WI38 (cell line): ENCODE data around the gene TAF11L11.
"Not testable (repeated sequence)": the region's sequence is repeated elsewhere in the genome, so short reads cannot be mapped to it uniquely, and the experiment has no call there.

Experiments
- H3K4me3 ChIP-seq: 2 replicates; pipeline ENCODE4 v1.5.1; 2011; ENCODE audit warnings: low read depth, mild to moderate bottlenecking, control low read depth, low read length
- TF ChIP-seq, protein P1 (sequence below): IDR thresholded peaks from 2 replicates; pipeline ENCODE4 v1.5.1; 2012; ENCODE audit warnings: low read depth, mild to moderate bottlenecking, control low read depth, low read length

The TAF11L11 gene

DNA sequence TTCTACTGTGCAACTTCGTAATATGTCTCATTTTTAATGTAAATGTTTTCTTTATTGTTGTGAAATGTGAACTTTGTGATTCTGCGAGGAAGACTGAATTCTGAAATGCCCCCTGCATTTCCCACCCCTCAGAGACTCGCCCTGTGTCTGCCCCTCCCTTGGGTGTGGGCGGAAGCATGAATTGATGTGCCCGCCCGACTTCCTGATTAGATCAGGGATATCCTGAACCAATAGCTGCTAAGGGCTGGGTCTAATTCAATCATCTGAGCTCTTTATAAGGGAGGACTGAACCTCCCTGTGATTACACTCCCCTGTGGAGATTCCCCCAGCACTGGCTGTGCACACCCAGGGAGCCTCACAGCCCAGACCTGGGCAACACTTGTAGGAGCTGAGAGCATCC is at the start of gene TAF11L11:
Gene TAF11L11 (plus strand): TSS at position 304 of the 400 bp plus-strand sequence.
- not testable (repeated sequence) for H3K4me3 ChIP-seq

DNA sequence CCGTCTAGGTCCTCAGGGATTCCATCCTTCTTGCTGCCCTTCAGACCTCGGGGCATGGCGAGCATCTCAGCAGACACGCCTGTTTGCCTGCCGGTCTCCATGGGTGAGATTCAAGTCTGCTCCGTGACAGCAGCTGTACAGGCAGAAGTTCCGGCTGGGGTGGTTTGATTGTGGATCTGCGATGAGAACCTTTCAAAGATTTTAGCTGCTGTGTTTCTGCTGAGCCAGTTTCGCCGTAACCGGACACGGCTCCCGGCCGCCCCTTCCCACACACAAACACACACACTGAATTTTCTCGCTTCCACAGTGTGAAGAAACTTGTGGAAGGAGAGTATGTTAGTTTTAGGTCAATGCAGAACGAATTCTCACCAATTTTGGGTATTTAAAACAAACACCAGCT is 18.3 kb upstream of the TAF11L11 start, which contains the start of gene TAF11L7:
Gene TAF11L7 (minus strand): TSS at position 101 of the 400 bp plus-strand sequence.
- not testable (repeated sequence) for H3K4me3 ChIP-seq

DNA sequence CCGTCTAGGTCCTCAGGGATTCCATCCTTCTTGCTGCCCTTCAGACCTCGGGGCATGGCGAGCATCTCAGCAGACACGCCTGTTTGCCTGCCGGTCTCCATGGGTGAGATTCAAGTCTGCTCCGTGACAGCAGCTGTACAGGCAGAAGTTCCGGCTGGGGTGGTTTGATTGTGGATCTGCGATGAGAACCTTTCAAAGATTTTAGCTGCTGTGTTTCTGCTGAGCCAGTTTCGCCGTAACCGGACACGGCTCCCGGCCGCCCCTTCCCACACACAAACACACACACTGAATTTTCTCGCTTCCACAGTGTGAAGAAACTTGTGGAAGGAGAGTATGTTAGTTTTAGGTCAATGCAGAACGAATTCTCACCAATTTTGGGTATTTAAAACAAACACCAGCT is 13.1 kb upstream of the TAF11L11 start, which contains the start of gene TAF11L8:
Gene TAF11L8 (minus strand): TSS at position 101 of the 400 bp plus-strand sequence.
- H3K4me3 ChIP-seq = not testable (repeated sequence)

DNA sequence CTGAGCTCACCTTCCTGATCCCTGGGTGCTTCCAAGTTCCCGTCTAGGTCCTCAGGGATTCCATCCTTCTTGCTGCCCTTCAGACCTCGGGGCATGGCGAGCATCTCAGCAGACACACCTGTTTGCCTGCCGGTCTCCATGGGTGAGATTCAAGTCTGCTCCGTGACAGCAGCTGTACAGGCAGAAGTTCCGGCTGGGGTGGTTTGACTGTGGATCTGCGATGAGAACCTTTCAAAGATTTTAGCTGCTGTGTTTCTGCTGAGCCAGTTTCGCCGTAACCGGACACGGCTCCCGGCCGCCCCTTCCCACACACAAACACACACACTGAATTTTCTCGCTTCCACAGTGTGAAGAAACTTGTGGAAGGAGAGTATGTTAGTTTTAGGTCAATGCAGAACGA is 9.7 kb upstream of the TAF11L11 start, which contains the start of gene TAF11L9:
Gene TAF11L9 (minus strand): TSS at position 140 of the 400 bp plus-strand sequence.
- not testable (repeated sequence) for H3K4me3 ChIP-seq

DNA sequence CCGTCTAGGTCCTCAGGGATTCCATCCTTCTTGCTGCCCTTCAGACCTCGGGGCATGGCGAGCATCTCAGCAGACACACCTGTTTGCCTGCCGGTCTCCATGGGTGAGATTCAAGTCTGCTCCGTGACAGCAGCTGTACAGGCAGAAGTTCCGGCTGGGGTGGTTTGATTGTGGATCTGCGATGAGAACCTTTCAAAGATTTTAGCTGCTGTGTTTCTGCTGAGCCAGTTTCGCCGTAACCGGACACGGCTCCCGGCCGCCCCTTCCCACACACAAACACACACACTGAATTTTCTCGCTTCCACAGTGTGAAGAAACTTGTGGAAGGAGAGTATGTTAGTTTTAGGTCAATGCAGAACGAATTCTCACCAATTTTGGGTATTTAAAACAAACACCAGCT is 6.3 kb upstream of the TAF11L11 start, which contains the start of gene TAF11L10:
Gene TAF11L10 (minus strand): TSS at position 101 of the 400 bp plus-strand sequence.
- H3K4me3 ChIP-seq = not testable (repeated sequence)

DNA sequence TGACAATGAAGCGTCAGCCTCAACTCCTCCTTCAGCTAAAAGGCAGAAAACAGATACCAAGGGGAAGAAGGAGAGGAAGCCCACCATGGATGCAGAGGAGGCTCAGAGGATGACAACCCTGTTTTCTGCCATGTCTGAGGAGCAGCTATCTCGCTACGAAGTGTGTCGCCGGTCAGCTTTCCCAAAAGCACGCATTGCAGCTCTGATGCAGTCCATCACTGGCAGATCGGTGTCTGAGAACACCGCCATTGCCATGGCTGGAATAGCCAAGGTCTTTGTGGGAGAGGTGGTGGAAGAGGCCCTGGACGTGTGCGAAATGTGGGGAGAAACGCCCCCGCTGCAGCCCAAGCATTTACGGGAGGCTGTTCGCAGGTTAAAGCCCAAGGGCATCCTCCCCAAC is 968 bp downstream of the TAF11L11 start:
- TF ChIP-seq, protein P1, sequence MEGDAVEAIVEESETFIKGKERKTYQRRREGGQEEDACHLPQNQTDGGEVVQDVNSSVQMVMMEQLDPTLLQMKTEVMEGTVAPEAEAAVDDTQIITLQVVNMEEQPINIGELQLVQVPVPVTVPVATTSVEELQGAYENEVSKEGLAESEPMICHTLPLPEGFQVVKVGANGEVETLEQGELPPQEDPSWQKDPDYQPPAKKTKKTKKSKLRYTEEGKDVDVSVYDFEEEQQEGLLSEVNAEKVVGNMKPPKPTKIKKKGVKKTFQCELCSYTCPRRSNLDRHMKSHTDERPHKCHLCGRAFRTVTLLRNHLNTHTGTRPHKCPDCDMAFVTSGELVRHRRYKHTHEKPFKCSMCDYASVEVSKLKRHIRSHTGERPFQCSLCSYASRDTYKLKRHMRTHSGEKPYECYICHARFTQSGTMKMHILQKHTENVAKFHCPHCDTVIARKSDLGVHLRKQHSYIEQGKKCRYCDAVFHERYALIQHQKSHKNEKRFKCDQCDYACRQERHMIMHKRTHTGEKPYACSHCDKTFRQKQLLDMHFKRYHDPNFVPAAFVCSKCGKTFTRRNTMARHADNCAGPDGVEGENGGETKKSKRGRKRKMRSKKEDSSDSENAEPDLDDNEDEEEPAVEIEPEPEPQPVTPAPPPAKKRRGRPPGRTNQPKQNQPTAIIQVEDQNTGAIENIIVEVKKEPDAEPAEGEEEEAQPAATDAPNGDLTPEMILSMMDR = no peak
- no peak overlapping the region for H3K4me3 ChIP-seq

DNA sequence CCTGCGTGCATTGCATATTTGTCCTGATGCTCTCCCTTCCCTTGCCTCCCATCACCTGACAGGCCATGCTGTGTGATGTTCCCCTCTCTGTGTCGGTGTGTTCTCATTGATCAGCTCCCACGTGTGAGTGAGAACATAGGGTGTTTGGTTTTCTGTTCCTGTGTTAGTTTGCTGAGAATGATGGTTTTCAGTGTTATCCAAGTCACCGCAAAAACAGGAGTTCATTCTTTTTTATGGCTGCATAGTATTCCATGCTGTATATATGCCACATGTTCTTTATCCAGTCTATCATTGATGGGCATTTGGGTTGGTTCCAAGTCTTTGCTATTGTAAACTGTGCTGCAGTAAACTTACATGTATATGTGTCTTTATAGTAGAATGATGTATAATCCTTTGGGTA is 3.5 kb downstream of the TAF11L11 start:
- not testable (repeated sequence) for H3K4me3 ChIP-seq

DNA sequence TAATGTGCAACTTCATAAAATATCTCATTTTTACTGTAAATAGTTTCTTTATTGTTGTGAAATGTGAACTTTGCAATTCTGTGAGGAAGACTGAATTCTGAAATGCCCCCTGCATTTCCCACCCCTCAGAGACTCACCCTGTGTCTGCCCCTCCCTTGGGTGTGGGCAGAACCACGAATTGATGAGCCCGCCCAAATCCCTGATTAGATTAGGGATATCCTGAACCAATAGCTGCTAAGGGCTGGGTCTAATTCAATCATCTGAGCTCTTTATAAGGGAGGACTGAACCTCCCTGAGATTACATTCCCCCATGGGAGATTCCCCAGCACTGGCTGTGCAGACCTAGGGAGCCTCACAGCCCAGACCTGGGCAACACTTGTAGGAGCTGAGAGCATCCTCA is 6.1 kb downstream of the TAF11L11 start, which contains the start of gene TAF11L12:
Gene TAF11L12 (plus strand): TSS at position 301 of the 400 bp plus-strand sequence.
- not testable (repeated sequence) for H3K4me3 ChIP-seq

DNA sequence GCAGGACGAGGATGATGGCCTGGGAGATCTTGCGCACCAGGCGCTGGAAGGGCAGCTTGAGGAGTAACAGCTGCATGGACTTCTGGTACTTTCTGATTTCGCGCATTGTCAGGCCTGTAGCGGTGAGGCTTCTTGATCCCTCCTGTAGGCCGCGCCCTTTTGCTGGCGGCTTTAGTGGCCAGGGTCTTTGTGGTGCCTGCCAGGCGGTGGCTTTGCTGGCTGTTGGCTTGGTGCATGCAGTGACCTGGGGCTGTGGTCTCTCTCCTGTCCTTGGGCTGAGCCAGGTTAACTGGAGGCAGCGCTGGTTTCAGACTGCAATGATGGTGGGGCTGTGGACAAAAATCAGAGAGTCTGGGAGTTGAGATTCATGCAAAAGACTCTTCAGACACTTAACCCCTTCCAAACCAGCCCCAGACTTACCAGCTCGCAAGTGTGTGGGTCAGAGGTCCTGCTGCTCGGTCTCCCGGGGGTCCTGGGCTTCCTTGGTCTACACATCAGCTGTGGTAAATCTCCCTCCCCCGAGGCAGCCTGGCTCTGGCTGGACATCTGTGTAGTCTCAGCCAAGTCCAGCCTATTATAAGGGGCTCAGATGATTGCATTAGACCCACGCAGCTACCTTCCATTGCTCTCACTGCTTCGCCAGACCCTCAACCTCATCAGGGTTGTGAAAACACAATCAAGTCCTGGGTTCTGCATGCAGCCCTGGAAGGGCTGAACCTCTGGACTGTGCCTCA is 11.1 kb downstream of the TAF11L11 start:
- TF ChIP-seq, protein P1 = no peak
- no peak overlapping the region for H3K4me3 ChIP-seq

DNA sequence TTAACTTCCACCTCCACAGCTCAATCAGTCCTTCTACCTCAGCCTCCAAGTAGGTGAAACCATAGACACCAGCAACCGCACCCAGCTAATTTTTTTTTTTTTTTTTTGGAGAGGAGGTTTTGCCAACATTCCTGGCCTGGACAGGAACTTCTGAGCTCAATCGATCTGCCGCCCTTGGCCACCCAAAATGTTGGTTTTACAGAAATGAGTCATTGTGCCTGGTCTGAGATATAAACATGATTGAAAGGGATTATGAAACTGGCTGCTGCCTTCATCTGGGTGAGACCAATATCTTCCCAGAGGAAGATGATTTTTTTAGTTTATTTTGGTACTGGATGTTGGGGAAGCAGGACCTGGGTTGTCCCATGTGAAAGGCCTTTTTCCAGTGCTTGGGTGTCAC is 15.4 kb downstream of the TAF11L11 start:
- TF ChIP-seq, protein P1 = no peak
- H3K4me3 ChIP-seq = no peak overlapping the region

DNA sequence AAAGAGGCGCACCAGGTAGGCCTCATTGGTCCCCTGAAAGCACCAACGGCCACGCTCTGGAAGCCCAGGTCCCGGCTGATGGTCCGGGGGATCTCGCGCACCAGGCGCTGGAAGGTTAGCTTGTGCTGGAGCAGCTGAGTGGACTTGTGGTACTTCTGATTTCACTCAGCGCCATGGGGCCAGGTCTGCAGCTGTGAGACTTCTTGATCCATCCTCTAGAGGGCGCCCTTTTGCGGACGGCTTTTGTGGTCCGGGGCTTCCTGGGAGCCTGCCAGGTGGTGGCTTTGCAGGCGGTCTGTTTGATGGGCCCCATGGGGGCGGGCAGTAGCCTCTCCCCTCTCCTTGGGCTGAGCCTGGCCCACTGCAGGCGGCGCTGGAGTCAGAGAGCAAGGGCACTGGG is 16.6 kb downstream of the TAF11L11 start:
- no peak overlapping the region for H3K4me3 ChIP-seq
- TF ChIP-seq, protein P1 = no peak
